ENCODE measurements around the gene DEDD.

Gene DEDD

DNA sequence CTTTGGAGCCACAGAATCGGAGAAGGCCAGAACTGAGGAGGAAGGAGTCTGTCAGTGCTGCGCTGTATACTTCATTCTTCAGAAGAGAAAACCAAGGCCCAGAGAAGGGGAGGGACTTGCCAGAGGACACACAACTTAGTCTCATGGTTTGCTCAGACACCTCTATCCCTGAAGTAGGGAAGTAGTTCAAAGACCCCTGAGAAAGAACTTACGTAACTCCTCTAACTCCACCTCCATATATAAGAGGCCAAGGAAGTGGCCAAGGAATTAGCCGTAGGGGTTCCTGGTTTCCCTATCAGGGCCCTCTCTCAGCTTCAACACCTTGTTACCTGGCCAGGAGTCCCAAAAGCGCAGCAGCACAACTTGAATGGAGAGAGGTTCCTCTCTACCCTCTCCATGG lies 42.5 kb downstream of the DEDD start:
- DNase-seq: no peak

DNA sequence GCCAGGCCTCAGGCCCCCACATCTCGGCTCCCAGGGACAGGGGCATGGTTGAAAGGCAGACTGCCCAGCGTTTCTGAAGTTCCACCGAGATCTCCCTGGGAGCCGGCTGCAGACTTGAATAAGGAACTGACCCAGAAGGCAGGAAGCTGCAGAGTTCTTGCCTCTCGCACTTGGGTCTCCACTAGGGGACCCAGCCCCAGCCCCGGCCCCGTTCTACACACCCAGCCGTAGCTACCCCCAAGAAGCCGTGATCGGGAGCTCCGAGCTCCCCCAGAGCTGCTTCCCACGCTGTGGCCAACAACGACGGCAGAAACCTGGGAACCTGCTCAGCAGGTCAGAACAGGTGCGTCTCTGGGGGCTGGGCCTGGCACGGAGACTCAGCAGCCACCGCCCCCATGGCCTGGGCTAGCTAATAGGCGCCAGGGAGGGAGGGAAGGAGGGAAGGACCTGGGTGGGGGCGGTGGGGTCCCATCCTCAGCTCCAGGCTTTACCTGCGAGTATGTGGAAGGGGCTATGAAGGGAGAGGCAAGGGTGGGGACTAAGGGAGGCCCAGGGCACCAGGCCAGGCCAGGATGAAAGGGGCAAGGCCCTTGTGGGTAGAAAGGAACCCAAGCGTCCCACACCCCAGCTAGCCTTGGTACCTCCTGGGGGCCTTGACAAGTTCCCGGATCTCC lies 43.1 kb downstream of the DEDD start, which contains the start of gene NECTIN4:
TSS of gene NECTIN4 (minus strand) at position 308 of the 674 bp plus-strand sequence. CDS start at position 46, 262 bp downstream.
- DNase-seq: no peak

DNA sequence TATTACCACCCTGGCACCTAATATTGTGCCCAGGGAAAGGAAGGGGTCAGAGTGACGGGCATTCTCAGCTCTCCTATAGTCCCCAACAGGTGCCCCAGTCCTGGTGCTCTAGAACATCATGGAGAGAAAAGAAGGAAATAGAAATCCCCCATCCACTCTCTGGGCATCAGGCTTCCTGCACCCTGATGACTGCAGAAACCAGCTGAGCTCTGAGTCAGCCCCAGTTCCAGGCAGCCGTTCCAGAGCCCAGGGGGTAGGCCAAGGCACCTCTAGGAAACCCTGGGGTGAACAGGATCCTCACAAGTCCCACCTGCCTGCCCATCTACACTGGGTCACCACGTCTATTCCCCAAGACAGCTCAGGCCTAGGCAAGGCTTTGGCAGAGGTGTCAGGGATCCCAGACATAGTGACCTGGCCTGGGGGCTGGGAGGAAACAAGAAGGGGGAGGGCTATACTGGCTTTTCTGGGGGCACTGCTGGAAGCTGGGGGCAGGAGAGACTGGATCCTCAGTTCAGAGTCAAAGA lies 43.8 kb downstream of the DEDD start:
- DNase-seq: no peak

DNA sequence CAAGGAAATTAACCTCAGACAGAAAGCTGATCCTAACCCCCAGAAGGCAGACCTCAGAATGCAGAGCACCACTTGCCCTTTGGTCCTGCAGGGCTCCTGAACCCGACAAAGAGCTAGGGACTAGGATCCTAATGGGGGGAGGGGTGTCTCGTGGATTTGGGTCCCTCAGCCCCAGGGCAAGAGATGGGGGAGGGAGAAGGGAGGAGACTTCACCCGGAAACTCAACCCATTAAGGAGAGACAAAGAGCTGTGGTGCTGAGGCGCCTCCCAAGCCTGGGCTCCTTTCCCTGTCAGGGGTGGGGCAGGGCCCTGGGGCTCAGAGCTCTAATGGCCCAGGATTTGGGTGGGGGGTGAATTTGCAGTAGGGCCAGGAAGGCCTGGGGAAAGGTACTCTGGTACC lies 46.0 kb downstream of the DEDD start:
- no peak for DNase-seq

DNA sequence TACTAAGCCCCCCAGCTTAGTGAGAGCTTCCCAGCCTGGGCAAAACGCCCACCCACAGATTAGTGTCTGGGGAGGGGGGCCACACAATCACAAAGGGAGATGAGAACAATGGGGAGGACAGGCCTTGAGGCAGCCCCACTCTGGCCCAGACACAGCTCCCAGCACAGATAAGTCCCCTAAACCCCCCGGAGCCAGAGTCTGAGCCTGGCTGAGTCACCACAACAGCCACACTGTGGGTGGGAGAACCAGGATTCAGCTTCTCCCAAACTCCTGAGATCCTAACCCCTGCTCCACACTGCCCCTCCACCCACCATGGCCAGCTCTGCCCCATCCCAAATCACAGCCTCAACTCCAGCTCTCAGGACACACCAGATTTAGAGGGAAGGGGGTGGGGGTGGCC lies 47.3 kb downstream of the DEDD start:
- DNase-seq: no peak

- DNase-seq: no peak
Measured at GRCh38 chr1:161084597-161084988, 47.9 kb downstream of the DEDD start.

GRCh38 chr1:161083748-161084596 lies 48.5 kb downstream of the DEDD start:
- no peak for DNase-seq

DNA sequence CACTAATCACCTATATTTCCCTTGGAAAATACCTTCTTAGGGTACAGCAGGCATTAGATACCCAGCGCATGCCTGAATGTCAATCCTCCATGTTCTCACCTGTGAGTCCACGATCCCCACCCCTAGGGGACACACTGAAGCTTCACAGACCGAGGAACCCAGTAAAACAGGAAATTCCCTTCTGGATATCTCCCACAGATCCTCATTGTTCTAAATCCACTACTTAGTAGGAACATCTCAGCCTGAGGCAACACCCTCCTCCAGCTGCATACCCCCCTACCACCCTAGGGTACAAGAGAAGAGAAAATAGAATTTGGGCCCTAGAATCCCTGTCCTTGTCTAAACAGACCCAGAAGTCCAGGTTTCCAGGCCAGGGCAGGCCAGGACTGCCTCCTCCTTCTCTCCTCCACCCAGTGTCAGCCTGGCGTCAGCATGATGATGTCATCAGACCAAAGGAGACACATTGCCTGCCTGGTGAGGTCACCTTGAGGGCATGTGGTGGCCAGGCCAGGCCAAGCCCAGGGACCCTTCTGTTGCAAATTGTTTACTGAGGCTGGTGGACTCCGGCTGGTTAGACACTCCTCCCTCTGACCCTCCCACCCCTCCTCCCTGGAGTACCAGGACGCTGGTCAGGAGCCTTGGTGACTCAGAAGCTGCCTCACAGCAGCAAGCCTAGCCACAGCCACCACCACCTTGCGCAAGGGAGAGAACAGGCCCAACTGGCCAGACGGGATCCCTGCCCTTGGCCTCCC lies 49.3 kb downstream of the DEDD start:
- no peak for DNase-seq

GRCh38 chr1:161082483-161082882 lies 50.0 kb downstream of the DEDD start:
- DNase-seq: no peak

DNA sequence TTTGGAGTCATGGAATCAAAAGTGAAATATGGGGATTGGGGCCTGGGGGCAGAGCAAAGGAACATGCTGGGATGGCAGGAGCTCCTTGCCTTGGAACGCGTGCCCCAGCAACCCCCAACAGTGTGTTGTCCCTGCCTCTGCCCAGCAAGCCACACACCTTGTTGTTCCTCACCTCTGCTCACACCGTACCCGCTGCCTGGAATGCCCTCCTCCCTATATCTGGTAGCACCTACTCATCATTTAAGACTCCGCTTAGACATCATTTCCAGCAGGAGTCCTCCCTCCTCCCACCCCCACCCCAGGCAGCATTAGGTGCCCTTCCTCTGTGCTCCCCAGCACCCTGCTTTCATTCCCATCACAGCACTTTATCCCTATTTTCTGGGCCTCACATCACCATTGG lies 50.9 kb downstream of the DEDD start:
- DNase-seq: no peak

GRCh38 chr1:161080441-161081405 lies 51.7 kb downstream of the DEDD start:
- DNase-seq: no peak

DNA sequence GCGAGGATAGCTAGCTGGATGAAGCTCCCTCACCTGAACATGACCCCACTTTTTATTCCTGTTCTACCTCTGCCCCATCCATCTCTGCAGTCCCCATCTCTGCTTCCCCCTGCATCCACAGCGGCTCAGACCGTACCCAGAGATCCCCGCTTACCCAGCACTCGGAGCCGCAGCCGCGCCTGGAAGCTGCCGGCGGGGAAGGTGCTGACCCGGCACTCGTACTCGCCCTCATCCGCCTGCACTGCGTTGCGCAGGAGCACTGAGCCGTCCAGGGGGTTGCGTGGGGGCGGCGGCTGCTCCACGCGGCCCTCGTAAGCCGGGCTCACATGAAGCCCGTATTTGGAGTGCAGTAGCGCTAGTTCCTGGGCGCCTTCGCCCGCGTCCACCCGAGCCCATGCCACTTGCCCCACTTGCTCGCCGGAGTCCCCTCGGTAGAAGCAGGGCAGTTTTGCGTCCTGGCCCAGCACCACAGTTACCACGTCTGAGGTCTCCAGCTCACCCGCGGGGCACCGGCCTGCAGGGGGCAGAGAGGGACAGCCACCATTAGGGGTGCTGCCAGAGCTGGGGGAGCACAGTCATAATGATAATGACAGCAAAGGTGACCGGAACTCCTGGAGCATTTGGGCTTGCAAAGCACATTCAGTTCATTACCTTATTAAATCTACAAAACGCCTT lies 52.9 kb downstream of the DEDD start:
- no peak for DNase-seq

DNA sequence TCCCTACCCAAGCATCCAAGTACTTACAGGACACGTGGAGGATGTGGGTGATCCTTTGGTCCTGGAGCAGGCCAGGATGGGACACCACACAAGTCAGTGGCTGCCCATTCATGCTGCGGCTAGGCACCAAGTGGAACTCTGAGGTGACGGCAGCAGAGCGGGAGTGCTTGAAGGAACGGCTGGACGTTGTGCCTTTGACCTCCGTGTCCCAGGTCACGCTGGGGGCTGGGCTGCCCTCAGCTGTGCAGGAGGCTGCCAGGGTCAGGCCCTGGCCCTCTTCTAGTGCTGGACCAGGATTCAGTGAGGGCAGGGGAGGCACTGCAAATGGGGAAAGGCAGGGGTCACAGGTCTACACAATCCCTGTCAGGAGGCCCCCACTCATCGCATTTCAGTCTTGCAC lies 55.0 kb downstream of the DEDD start:
- no peak for DNase-seq

DNA sequence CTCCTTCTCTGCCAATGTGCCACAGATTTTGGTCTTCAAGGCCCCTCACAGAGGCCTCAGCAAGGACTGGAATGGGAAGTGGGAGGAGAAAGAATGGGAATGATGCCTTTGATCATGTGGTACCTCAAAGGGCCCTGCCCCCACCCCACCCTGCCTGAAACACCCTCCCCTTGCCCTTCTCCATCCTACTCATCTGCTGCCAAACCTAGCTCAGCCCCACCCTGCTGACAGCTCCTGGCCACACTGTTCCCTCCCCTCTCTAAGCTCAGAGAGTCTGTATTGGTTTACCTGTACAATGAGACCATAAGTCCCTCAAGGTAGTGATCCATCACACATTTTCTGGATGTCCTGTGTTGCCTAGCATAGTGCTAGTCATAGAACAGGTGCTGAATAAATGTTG lies 56.1 kb downstream of the DEDD start:
- no peak for DNase-seq

- DNase-seq: no peak
Measured at GRCh38 chr1:161074676-161075368, 57.6 kb downstream of the DEDD start.

DNA sequence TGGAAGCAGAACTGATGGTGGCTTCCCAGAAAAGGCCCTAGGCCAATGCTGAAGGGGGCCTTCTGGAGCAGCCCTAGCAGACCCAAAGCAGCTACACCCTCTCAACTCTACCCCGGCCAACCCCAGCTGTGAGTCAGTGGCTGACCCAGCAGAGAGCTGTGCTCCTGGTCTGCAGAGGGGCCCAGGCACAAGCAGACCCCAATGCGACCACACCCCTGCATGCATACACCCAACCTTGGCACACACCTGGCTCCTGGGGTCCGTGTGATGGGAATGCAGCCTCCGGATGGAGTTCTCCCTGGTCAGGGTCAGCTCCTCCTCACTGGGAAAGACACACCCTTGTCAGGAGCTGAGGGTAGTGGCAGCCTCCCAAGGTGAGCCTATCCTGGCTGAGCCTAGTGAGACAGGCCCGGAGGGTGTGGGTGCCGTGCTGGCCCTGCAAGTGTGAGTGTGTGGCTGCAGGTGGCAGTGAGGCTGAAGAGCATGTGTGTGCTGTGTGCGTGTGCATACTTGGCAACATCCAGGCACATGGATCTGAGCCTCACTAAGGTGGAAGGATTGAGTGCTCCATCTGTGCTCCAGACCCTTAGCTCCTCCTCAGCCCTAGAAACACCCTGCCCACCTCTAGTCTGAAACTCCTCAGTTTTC lies 58.9 kb downstream of the DEDD start:
- no peak for DNase-seq

DNA sequence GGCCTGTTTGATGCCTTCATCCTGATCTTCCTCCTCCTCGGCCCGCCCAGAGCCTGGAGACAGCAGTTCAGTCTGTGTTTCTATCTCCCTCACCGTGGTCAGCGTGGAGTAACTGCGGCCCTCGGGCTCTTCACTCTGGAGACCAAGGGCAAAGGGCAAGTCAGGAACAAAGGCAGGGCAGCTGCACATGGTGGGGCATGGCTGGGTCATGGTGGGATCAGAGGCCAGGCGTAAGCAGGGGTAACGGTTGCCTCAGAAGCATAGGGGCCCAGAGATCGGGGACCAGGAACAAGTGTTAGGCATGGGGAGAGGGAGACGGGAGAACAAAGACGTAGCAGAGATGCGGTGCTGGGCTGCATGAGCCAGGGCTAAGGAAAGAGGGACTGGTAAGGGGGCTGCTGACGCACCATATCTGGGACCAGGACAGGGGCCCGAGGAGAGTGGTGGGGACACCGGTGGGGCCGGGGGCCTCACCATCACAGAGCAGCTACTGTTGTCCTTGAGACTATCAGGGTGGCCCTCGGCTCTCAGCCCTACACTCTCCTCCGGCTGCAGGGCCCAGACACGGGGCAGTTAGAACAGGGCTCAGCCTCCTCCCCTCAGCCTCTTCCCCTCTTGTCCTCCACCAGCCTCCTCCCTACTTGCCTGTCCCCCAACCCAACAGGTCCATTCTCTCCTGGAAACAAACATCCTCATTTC lies 59.6 kb downstream of the DEDD start:
- no peak for DNase-seq

- DNase-seq: peak; percentile 4
Measured at GRCh38 chr1:161071886-161072371, 60.5 kb downstream of the DEDD start.

All from NCI-H1092 (cell line).